SU-DHL-6 (cell line): ENCODE results near the gene KLHDC7B.

Source experiments
- CTCF ChIP-seq: fragments of 200-600 bp; sonication (generic); IDR thresholded peaks from one replicate; pipeline ENCODE4 v1.5.1; 2017; ENCODE audit warnings: antibody characterized with exemption, mild to moderate bottlenecking, low read length, moderate library complexity; ENCODE audit not compliant: insufficient read depth, poor library complexity, severe bottlenecking
- EZH2phosphoT487 ChIP-seq: fragments of 200-600 bp; sonication (generic), shearing (Covaris generic); conservative IDR thresholded peaks from 2 replicates; pipeline ENCODE4 v1.6.1; 2018; ENCODE audit warnings: mild to moderate bottlenecking, antibody characterized with exemption, low read length, moderate library complexity, mixed read lengths

GRCh38 chr22:50503475-50504145, 42.1 kb upstream of the KLHDC7B start:
- no peak for TF ChIP-seq EZH2phosphoT487
- TF ChIP-seq CTCF = no peak
